Naive thymus-derived CD4-positive, alpha-beta T cell (primary cell): ENCODE measurements around the gene GNA14. TPM values are rescaled to one million over a fixed set of nuclear protein-coding genes. Genes with fewer than 3 reads are reported as not detected.

Experiments used
- ATAC-seq: fragments of 150-1000 bp; cut with Tn5 transposase; 2 replicates; pipeline ENCODE4 v1.10.0; 2021; ENCODE audit warnings: mild to moderate bottlenecking, moderate library complexity
- CTCF ChIA-PET: fragments of 350-600 bp; sonication (Branson Sonifier 250); formaldehyde crosslinking; loops from one replicate; lab custom pipeline; 2021; ENCODE audit warnings: antibody characterized with exemption; lab: Charles Lee
- POLR2A ChIA-PET: fragments of 350-600 bp; sonication (Branson Sonifier 250); formaldehyde crosslinking; loops from one replicate; lab custom pipeline; 2021; ENCODE audit warnings: antibody characterized with exemption, inconsistent platforms; lab: Charles Lee
- DNase-seq, 9 donors: peaks; one replicate each; pipeline versions ENCODE4 v3.0.0 to v3.0.0-alpha.2; 2020 to 2022; ENCODE audit warnings: mixed read lengths in 1 of 9
- H3K27ac ChIP-seq: one replicate; pipeline ENCODE4 v1.7.0; 2013; ENCODE audit warnings: mild to moderate bottlenecking, low read depth, low read length, moderate library complexity
- H3K27me3 ChIP-seq, 2 donors: one replicate each; pipeline ENCODE4 v1.7.0; 2013; ENCODE audit warnings: low read length in 2 of 2, mild to moderate bottlenecking in 2 of 2, moderate library complexity in 2 of 2; ENCODE audit not compliant: control insufficient read depth in 2 of 2, insufficient read depth in 2 of 2
- H3K36me3 ChIP-seq, 3 experiments: 1 replicate in 2 of 3; 2 replicates in 1 of 3; pipeline ENCODE4 v1.7.0; 2013; ENCODE audit warnings: low read length in 3 of 3, mild to moderate bottlenecking in 3 of 3, moderate library complexity in 1 of 3; ENCODE audit not compliant: insufficient read depth in 3 of 3, control insufficient read depth in 2 of 3
- H3K4me1 ChIP-seq, 2 donors: one replicate each; pipeline ENCODE4 v1.7.0; 2013; ENCODE audit warnings: low read length in 2 of 2, mild to moderate bottlenecking in 2 of 2, moderate library complexity in 1 of 2; ENCODE audit not compliant: control insufficient read depth in 2 of 2, insufficient read depth in 2 of 2
- H3K4me3 ChIP-seq: 2 replicates; pipeline ENCODE4 v1.7.0; 2013; ENCODE audit warnings: mild to moderate bottlenecking, low read length
- H3K9me3 ChIP-seq, 3 experiments: 1 replicate in 2 of 3; 2 replicates in 1 of 3; pipeline ENCODE4 v1.7.0; 2013; ENCODE audit warnings: low read length in 3 of 3; ENCODE audit not compliant: control insufficient read depth in 2 of 3
- H3K27ac Mint-ChIP-seq, 9 donors: one replicate each; pipeline ENCODE4 v1.8.0; 2020 to 2022; ENCODE audit warnings: mixed read lengths in 9 of 9, mild to moderate bottlenecking in 8 of 9, moderate library complexity in 5 of 9, inconsistent platforms in 2 of 9
- H3K27me3 Mint-ChIP-seq, 5 donors: one replicate each; pipeline ENCODE4 v1.8.0; 2021 to 2022; ENCODE audit warnings: mixed read lengths in 5 of 5, mild to moderate bottlenecking in 1 of 5
- H3K36me3 Mint-ChIP-seq, 5 donors: one replicate each; pipeline ENCODE4 v1.8.0; 2020 to 2022; ENCODE audit warnings: mixed read lengths in 5 of 5, mild to moderate bottlenecking in 3 of 5, inconsistent platforms in 1 of 5
- H3K4me1 Mint-ChIP-seq, 7 donors: one replicate each; pipeline ENCODE4 v1.8.0; 2020 to 2022; ENCODE audit warnings: mixed read lengths in 7 of 7, mild to moderate bottlenecking in 3 of 7, inconsistent platforms in 1 of 7
- H3K4me3 Mint-ChIP-seq, 10 donors: one replicate each; pipeline ENCODE4 v1.8.0; 2020 to 2022; ENCODE audit warnings: mild to moderate bottlenecking in 10 of 10, mixed read lengths in 10 of 10, moderate library complexity in 6 of 10, inconsistent platforms in 2 of 10
- H3K9me3 Mint-ChIP-seq, 11 donors: one replicate each; pipeline ENCODE4 v1.8.0; 2020 to 2022; ENCODE audit warnings: mixed read lengths in 11 of 11, mild to moderate bottlenecking in 4 of 11, inconsistent platforms in 1 of 11, moderate library complexity in 1 of 11
- intact Hi-C, 2 donors: fragments of 100-400 bp; cut with micrococcal nuclease; formaldehyde crosslinking; loops; one replicate each; pipeline ENCODE4 v1.15.1; 2023
- polyA plus RNA-seq, 2 donors: library from polyadenylated mRNA; unstranded; fragments of 300-500 nt; fragmentation: Illumina TruSeq; gene quantifications; one replicate each; pipeline ENCODE4 v1.2.3, GENCODE V29; 2021
- total RNA-seq, 6 experiments: library from RNA in 5 of 6; stranded (reverse) in 5 of 6; gene quantifications; 1 replicate in 5 of 6; 2 replicates in 1 of 6; pipeline ENCODE4 v1.2.3 and lab custom pipeline; 2021 to 2026

GNA14 gene
- total and polyA plus RNA-seq, 7 experiments from 2014 or later = 0.34 TPM; not detected in 6

DNA sequence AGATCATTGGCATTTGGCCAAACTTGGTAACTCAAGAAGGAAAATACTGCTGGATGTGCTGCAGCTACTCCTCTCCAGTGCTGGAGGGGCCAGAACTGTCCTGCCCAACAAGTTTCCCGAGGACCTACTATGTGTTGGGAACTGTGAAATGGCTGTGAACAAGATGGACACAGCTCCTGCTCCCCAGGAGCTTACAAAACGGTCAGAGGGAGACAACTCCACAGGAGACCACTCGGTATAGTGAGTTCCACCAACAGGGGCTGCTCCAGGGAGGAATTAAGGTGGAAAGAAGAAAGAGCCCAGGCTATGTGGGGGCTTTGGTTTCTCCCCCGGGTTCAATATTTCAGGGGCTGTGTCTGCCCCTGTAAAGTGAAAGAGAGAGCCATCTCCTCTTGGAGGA, 78.8 kb downstream of the GNA14 start:
- ChIA-PET CTCF (no interaction called here), POLR2A (no interaction called here)
- Mint-ChIP-seq H3K9me3 (no peaks in the 10 kb centered on the region), H3K4me3 (no peak overlapping the region), H3K36me3 (no peaks in the 10 kb centered on the region), H3K27ac (no peak overlapping the region), H3K4me1 (no peaks in the 10 kb centered on the region), H3K27me3 (peaks cover 0 to 26% (median 12%) of the 10 kb centered on the region in 5 donors)
- Histone ChIP-seq H3K9me3 (no peaks in the 10 kb centered on the region), H3K36me3 (no peaks in the 10 kb centered on the region), H3K27ac (no peak overlapping the region), H3K27me3 (no peaks in the 10 kb centered on the region), H3K4me1 (no peaks in the 10 kb centered on the region), H3K4me3 (no peak overlapping the region)
- DNase-seq (no peak), ATAC-seq (no peak)
- intact Hi-C loops = no loop called here

DNA sequence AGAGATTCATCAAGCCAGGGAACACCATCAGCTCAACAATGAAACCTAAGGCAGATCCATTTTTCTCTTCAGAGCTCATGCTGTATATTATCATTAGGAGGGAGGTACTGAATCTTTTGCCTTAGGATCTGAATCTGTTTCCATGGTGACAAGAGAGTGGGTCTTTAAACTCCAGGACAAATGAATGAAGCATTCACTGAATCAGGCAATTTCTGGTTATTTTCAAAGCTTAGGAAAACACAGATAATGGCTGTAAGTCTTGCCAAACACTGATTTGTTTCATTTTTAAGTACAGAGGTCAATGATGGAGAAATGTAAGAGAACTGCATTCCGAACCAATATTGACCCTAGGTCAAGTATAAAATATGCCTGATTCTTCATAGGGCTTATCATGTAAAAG, 84.9 kb downstream of the GNA14 start:
- no peaks in the 10 kb centered on the region for H3K9me3 Mint-ChIP-seq
- POLR2A ChIA-PET = no interaction called here

DNA sequence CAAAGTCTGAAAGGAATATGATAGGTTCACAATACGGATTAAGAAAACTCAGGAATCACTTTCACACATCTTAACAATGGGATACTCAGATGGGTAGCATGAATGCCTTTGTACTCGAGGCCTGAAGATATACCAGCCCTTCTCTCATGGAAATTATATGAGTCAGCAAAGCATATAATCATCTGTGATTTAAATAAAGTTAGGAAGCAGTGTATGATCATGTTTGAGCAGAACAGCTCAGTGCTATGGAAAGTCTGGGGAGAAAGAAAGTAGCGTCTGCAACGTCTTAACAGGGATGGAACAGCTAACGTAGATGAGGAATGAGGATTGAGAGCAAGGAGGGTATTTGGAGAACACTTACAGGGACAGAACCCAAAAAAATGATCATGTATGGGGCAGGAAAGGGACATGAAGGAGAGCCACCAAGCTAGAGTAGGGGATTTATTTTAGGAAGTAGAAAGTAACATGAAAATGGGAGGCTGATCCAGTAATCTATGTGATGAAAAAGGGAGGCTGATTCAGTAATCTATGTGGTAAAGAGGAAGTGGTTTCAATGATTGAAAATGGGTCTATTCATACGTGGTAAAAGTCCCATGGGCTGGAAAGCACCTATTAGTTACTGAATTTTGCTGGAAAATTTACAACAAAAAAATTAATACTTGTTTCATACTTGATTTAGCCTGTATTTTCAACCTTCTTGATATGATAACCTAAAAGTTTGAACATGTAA, 85.9 kb downstream of the GNA14 start:
- no peak overlapping the region for H3K4me3 Mint-ChIP-seq
- Histone ChIP-seq H3K36me3 (no peaks in the 10 kb centered on the region), H3K4me1 (no peaks in the 10 kb centered on the region), H3K4me3 (no peak overlapping the region), H3K27ac (no peak overlapping the region), H3K9me3 (no peaks in the 10 kb centered on the region), H3K27me3 (no peaks in the 10 kb centered on the region)
- POLR2A ChIA-PET = no interaction called here
- peaks cover 0 to 3% (median 0%) of the 10 kb centered on the region in 7 donors for H3K4me1 Mint-ChIP-seq
- no peaks in the 10 kb centered on the region for H3K9me3 Mint-ChIP-seq
- CTCF ChIA-PET = no interaction called here
- no peak for DNase-seq
- ATAC-seq = no peak
- no peak overlapping the region for H3K27ac Mint-ChIP-seq
- no peaks in the 10 kb centered on the region for H3K36me3 Mint-ChIP-seq
- peaks cover 0 to 20% (median 7%) of the 10 kb centered on the region in 5 donors for H3K27me3 Mint-ChIP-seq
- intact Hi-C loops = no loop called here

More for the DNA sequence above, 84.9 kb downstream of the GNA14 start:
- Histone ChIP-seq H3K27me3 (no peaks in the 10 kb centered on the region), H3K27ac (no peak overlapping the region), H3K9me3 (no peaks in the 10 kb centered on the region), H3K4me3 (no peak overlapping the region), H3K36me3 (no peaks in the 10 kb centered on the region), H3K4me1 (no peaks in the 10 kb centered on the region)
- Mint-ChIP-seq H3K27ac (no peak overlapping the region), H3K36me3 (no peaks in the 10 kb centered on the region), H3K4me1 (peaks cover 0 to 3% (median 0%) of the 10 kb centered on the region in 7 donors), H3K4me3 (no peak overlapping the region), H3K27me3 (peaks cover 0 to 19% (median 12%) of the 10 kb centered on the region in 5 donors)
- CTCF ChIA-PET = no interaction called here
- DNase-seq = no peak
- intact Hi-C loops = no loop called here
- no peak for ATAC-seq

DNA sequence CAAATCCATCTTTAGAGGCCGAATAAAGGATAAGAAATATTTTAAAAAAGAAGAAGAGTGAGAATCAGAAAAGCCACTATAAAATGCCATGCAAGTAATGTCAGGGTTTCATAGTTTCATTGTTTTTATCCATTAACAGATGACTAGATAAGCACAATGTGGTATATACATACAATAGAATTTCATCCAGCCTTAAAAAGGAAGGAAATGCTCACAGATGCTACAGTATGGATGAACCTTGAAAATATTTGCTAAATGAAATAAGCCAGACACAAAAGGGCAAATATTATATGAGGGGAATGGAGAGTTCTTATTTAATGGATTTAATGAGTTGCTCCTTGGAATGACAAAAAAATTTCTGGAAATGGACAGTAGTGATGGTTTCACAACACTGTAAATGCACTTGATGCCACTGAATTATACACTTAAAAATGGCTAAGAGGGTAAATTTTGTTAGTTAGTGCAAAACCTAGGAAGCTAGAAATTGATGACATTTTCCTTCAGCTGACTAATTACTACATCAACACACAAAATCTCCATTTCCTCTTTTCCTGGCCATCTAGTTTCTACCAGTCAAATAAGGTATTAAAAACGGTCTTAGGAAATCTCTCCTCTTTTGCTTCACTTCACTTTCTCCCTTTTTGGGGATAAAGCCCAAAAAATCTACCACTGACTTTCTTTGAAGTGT, 86.6 kb downstream of the GNA14 start:
- CTCF ChIA-PET = no interaction called here
- peaks cover 0 to 18% (median 7%) of the 10 kb centered on the region in 5 donors for H3K27me3 Mint-ChIP-seq
- H3K27ac ChIP-seq = no peak overlapping the region

DNA sequence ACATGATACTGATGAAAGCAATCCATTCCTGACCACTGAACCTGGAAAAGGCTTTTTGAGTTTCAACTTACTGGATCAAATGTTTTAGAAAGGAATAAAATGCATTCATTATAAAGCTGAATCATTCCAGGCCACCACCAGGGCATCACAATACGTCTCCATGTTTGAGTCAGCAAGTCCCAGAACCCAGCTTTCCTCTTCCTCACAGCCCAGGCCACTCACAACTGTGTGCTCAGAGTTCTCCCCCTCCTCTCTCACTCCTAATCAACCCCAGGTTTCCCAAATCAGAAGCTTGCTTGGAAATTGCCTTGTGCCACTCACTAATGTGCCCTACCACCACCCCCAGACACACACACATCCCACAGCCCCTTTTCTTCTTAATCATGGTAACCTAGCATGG, 91.7 kb downstream of the GNA14 start:
- no peak overlapping the region for H3K4me3 ChIP-seq
- Mint-ChIP-seq H3K9me3 (peaks cover 0 to 3% (median 0%) of the 10 kb centered on the region in 11 donors), H3K27ac (no peak overlapping the region), H3K4me3 (no peak overlapping the region), H3K36me3 (no peaks in the 10 kb centered on the region), H3K27me3 (peaks cover 0 to 10% (median 4%) of the 10 kb centered on the region in 5 donors), H3K4me1 (no peaks in the 10 kb centered on the region)
- DNase-seq = no peak
- intact Hi-C loops = no loop called here
- POLR2A ChIA-PET = interaction anchor here (0.6 kb wide), 1 partner anchor 288 kb away, joined by 3 read pairs; no protein-coding TSS in a partner anchor
- no peaks in the 10 kb centered on the region for H3K9me3 ChIP-seq
- H3K27ac ChIP-seq = no peak overlapping the region
- H3K27me3 ChIP-seq = no peaks in the 10 kb centered on the region
- no peaks in the 10 kb centered on the region for H3K36me3 ChIP-seq
- H3K4me1 ChIP-seq = no peaks in the 10 kb centered on the region
- ATAC-seq = no peak
- CTCF ChIA-PET = no interaction called here

More for the DNA sequence above, 86.6 kb downstream of the GNA14 start:
- Mint-ChIP-seq H3K27ac (no peak overlapping the region), H3K4me1 (peaks cover 0 to 3% (median 0%) of the 10 kb centered on the region in 7 donors), H3K36me3 (no peaks in the 10 kb centered on the region), H3K9me3 (peaks cover 0 to 2% (median 0%) of the 10 kb centered on the region in 11 donors), H3K4me3 (no peak overlapping the region)
- no peak overlapping the region for H3K4me3 ChIP-seq
- DNase-seq (no peak), ATAC-seq (no peak)
- H3K36me3 ChIP-seq = no peaks in the 10 kb centered on the region
- H3K9me3 ChIP-seq = no peaks in the 10 kb centered on the region
- intact Hi-C loops = no loop called here
- H3K4me1 ChIP-seq = no peaks in the 10 kb centered on the region
- no peaks in the 10 kb centered on the region for H3K27me3 ChIP-seq
- POLR2A ChIA-PET = no interaction called here

DNA sequence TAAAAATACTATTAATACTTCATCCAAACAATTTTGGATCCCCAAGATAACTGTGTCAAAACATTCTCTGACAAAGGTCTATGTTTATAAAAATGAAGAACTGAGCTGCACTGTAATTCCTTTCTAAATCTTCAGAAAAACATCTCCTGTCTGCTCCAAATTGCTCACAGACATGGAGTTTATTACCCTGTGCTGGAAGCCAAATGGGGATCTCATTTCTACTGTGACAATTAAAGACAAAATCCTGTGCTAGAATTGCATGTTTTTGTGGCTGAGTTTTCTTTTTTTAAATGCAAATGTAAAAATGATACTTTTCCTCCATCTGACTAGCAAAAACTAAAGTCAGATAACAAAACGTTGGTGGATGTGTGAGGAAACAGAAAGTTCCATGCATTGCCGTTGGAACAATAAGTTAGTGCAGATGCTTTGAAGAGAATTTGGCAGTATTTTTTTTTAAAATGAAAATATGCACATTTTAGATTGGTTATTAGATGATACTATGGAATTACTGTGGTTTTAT, 93.5 kb downstream of the GNA14 start:
- Histone ChIP-seq H3K36me3 (no peaks in the 10 kb centered on the region), H3K9me3 (no peaks in the 10 kb centered on the region), H3K4me3 (no peak overlapping the region), H3K4me1 (no peaks in the 10 kb centered on the region), H3K27me3 (no peaks in the 10 kb centered on the region), H3K27ac (no peak overlapping the region)
- ChIA-PET POLR2A (no interaction called here), CTCF (no interaction called here)
- no peak overlapping the region for H3K27ac Mint-ChIP-seq
- DNase-seq (no peak), ATAC-seq (no peak)
- H3K4me3 Mint-ChIP-seq = no peak overlapping the region
- no peaks in the 10 kb centered on the region for H3K4me1 Mint-ChIP-seq
- peaks cover 0 to 3% (median 0%) of the 10 kb centered on the region in 11 donors for H3K9me3 Mint-ChIP-seq
- peaks cover 0 to 5% (median 4%) of the 10 kb centered on the region in 5 donors for H3K27me3 Mint-ChIP-seq
- intact Hi-C loops = no loop called here
- H3K36me3 Mint-ChIP-seq = no peaks in the 10 kb centered on the region
